Activated CD4-positive, CD25-positive, alpha-beta regulatory T cell treated with anti-CD3 and anti-CD28 coated beads, Interleukin-2, amount 50 U/mL, for 16 hours (primary cell): ENCODE measurements around the gene CCNY.

Experiments used
- DNase-seq: peaks from one replicate; pipeline ENCODE4 v3.0.0-alpha.2; 2020; ENCODE audit warnings: low read depth, low spot score

CCNY gene

GRCh38 chr10:35579726-35580422 is 243.6 kb downstream of the CCNY start:
- DNase-seq, result no peak

- no peak for DNase-seq
These were observed 244.1 kb downstream of the CCNY start for GRCh38 chr10:35580423-35580770.

- DNase-seq, result no peak
These were observed 245.3 kb downstream of the CCNY start for GRCh38 chr10:35581655-35582054.

- no peak for DNase-seq
These were observed 248.6 kb downstream of the CCNY start for GRCh38 chr10:35584946-35585345.

GRCh38 chr10:35585356-35585755 is 249.0 kb downstream of the CCNY start:
- no peak for DNase-seq

GRCh38 chr10:35585903-35586535 is 249.7 kb downstream of the CCNY start:
- no peak for DNase-seq

GRCh38 chr10:35588836-35589235 is 252.5 kb downstream of the CCNY start:
- DNase-seq, result no peak

GRCh38 chr10:35592441-35592840 is 256.1 kb downstream of the CCNY start:
- no peak for DNase-seq

- DNase-seq, result no peak
These were observed 258.1 kb downstream of the CCNY start for GRCh38 chr10:35594115-35595079.

- DNase-seq, result no peak
These were observed 258.8 kb downstream of the CCNY start for GRCh38 chr10:35595106-35595505.

GRCh38 chr10:35598379-35598778 is 262.1 kb downstream of the CCNY start:
- no peak for DNase-seq

- DNase-seq, result no peak
These were observed 263.9 kb downstream of the CCNY start for GRCh38 chr10:35600193-35600592.

GRCh38 chr10:35605191-35605590 is 268.9 kb downstream of the CCNY start, which contains the start of gene GJD4:
Gene GJD4 (plus strand): TSS chr10:35605341. CDS start chr10:35605568, 227 bp downstream.
- no peak for DNase-seq

- DNase-seq, result no peak
These were observed 270.1 kb downstream of the CCNY start for GRCh38 chr10:35606430-35606829.

GRCh38 chr10:35607475-35608327 is 271.4 kb downstream of the CCNY start:
- no peak for DNase-seq

GRCh38 chr10:35608328-35608672 is 272.0 kb downstream of the CCNY start:
- DNase-seq, result no peak

GRCh38 chr10:35611750-35612149 is 275.4 kb downstream of the CCNY start:
- no peak for DNase-seq

- no peak for DNase-seq
These were observed 276.2 kb downstream of the CCNY start for GRCh38 chr10:35612385-35613106.

- no peak for DNase-seq
These were observed 276.8 kb downstream of the CCNY start for GRCh38 chr10:35613107-35613440.

GRCh38 chr10:35613597-35614226 is 277.4 kb downstream of the CCNY start:
- DNase-seq, result no peak
